Peyer's patch (tissue), 4 donors: ENCODE results near the gene MAP2K4.

Experiments used
- CTCF ChIP-seq, 6 experiments: fragments of 450-650 bp in 4 of 6; fragments of 200-600 bp in 2 of 6; sonication (generic) in 1 of 6; IDR thresholded peaks; one replicate each; pipeline ENCODE4 v1.5.1; 2017 to 2019; ENCODE audit warnings: antibody characterized with exemption in 6 of 6, mild to moderate bottlenecking in 3 of 6, moderate library complexity in 1 of 6
- POLR2A ChIP-seq, 2 donors: fragments of 450-650 bp; IDR thresholded peaks; one replicate each; pipeline ENCODE4 v1.5.1; 2017; ENCODE audit warnings: antibody characterized with exemption in 2 of 2, mild to moderate bottlenecking in 2 of 2, moderate library complexity in 2 of 2

GRCh38 chr17:12113156-12113555 is 92.5 kb downstream of the MAP2K4 start:
- no peak for TF ChIP-seq CTCF (IDR thresholded peaks at IDR 0.05)
- no peak for TF ChIP-seq POLR2A (IDR thresholded peaks at IDR 0.05)
